GM12873 (cell line): Measurements from ENCODE around the gene ZNF471.

ENCODE experiments used
- TF ChIP-seq, protein P1 (sequence below): IDR thresholded peaks from 2 replicates; pipeline ENCODE4 v1.5.1; 2012; ENCODE audit warnings: low read depth, mild to moderate bottlenecking, moderate library complexity, low read length, control low read depth; ENCODE audit not compliant: insufficient read depth; ENCODE audit errors: missing control alignments

The ZNF471 gene

GRCh38 chr19:56547535-56547934, 39.9 kb downstream of the ZNF471 start:
- TF ChIP-seq, protein P1, sequence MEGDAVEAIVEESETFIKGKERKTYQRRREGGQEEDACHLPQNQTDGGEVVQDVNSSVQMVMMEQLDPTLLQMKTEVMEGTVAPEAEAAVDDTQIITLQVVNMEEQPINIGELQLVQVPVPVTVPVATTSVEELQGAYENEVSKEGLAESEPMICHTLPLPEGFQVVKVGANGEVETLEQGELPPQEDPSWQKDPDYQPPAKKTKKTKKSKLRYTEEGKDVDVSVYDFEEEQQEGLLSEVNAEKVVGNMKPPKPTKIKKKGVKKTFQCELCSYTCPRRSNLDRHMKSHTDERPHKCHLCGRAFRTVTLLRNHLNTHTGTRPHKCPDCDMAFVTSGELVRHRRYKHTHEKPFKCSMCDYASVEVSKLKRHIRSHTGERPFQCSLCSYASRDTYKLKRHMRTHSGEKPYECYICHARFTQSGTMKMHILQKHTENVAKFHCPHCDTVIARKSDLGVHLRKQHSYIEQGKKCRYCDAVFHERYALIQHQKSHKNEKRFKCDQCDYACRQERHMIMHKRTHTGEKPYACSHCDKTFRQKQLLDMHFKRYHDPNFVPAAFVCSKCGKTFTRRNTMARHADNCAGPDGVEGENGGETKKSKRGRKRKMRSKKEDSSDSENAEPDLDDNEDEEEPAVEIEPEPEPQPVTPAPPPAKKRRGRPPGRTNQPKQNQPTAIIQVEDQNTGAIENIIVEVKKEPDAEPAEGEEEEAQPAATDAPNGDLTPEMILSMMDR = no peak

- TF ChIP-seq, protein P1 = no peak
These were observed 46.7 kb downstream of the ZNF471 start for GRCh38 chr19:56554272-56554869.

GRCh38 chr19:56562766-56563165, 55.1 kb downstream of the ZNF471 start:
- TF ChIP-seq, protein P1 = no peak

- TF ChIP-seq, protein P1 = no peak
These were observed 59.2 kb downstream of the ZNF471 start for GRCh38 chr19:56566904-56567273.

DNA sequence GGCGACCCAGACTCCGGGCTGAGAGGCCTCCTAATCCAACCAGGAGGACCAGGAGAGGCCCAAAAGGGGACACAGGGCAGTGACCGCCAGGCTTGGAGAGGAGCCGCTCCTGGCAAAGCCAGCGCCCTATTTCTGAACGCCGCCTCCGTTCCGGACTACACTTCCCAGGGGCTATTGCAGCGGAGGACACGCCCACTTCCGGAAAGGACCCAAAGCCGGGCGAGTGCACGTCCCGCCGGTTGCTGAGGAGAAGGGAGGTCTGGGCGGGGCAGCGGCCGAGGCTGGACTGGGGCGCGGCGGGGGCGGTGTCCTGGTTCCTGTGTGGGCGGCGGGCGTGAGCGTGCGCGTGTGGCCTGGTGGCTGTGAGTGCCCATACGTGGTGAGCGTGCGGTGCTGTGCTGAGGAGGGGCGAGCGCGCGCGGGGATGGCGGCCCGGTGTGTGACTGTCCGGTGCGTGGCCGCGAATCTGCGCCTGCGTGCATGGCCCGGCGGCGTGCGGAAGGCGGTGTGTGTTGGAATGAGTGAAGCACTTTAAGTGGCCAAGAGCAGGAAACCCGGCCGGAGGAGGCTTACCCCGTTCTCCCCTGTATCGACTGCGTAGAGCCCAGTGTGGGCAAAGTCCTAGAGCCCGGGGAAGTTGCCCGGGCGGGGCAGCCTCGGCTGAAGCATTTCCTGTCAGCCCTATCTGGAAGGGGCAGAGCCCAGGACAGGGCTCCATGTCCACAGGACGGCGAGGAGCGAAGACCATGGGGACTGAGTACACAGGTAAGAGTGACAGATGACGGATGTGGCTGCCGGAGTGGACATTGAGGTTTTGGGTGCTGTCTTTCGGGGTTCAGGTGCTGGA, 59.8 kb downstream of the ZNF471 start, which contains the start of gene ZNF470:
Gene ZNF470 (plus strand): TSS at position 195 of the 847 bp plus-strand sequence. CDS start 2,844 bp downstream, outside the sequence.
- TF ChIP-seq, protein P1 = no peak

GRCh38 chr19:56572589-56572988, 64.9 kb downstream of the ZNF471 start:
- TF ChIP-seq, protein P1 = no peak

- TF ChIP-seq, protein P1 = no peak
These were observed 66.3 kb downstream of the ZNF471 start for GRCh38 chr19:56573914-56574313.
